Measurements from ENCODE around the gene TNKS2. TPM values are rescaled to one million over a fixed set of nuclear protein-coding genes. Genes with fewer than 3 reads are reported as not detected.

TNKS2 gene
- total RNA-seq, 2 experiments from 2014 or later, result 47.8 to 50.4 TPM

DNA sequence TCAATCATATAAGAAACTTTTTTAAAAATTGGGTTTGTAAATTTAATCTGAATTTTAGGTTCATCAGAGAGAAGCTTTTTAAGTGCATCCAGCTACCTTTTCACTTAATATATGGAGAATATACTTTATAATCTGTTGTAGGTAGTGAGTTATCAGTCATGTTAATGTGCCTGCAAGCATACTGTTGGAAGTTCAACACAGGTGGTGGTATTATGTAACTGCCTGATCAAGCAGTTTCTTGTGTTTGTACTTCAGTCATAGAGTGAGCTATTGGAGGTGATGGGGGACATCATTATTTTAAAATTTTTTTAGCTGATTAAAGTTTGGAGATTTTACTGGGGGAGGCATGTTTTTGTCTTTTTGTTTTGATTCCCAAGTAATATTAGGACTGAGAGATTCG lies 2.5 kb downstream of the TNKS2 start:
- DNase-seq (peak in 1 of 14 experiments; percentile 13), ATAC-seq (ENCODE audit: poor library complexity) (no peak)

DNA sequence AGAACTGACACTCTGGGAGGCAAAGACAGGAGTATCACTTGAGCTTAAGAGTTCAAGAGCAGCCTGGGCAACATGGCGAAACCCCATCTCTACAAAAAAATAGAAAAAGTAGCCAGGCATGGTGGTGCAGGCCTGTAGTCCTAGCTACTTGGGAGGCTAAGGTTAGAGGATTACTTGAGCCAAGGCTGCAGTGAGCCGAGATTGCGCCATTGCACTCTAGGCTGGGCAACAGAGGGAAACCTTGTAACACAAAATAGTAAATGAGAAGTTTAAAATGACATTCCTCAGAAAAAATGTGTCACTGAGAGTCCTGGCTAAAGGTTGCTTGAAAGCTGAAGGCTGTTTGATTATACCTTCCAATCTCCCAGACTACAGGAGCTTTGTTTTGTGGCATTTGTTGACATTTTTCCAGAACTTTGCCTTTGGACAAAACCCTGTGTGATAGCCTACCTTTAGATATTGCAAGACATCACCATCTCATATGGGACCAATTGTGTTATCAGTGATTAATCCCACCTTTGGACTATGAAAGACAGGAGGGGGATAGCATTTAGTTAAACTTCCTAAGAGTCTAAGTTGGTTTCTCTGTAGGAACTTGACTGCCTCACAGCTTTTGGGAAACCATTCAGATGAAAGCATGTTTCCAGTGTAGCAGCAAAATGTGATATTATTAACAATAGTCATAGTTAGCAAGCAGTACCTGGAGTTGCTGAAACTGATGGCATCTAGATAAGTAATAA lies 5.3 kb downstream of the TNKS2 start:
- DNase-seq (no peak), ATAC-seq (ENCODE audit: poor library complexity) (no peak)
- ChIA-PET CTCF (no interaction called here), POLR2A (interaction anchor here (1.4 kb wide), 1 partner anchor 9 kb away, joined by 3 read pairs; no protein-coding TSS in a partner anchor)
- peaks cover 18% of the 10 kb centered on the region for H3K4me1 ChIP-seq (ENCODE audit: insufficient read depth, low read length)
- H3K27me3 Mint-ChIP-seq, result no peaks in the 10 kb centered on the region
- H3K4me3 Mint-ChIP-seq, result no peak overlapping the region
- peaks cover 87% of the 10 kb centered on the region for H3K4me1 Mint-ChIP-seq (ENCODE audit: low read depth)
- intact Hi-C loops (cut with DNase I, micrococcal nuclease), result loop anchor here in 1 of 2 experiments (5.0 kb wide), 1 partner anchor 641 kb away; no protein-coding TSS in a partner anchor
- H3K27ac Mint-ChIP-seq, result peak overlapping the region; percentile 13
- no peaks in the 10 kb centered on the region for H3K9me3 Mint-ChIP-seq
- H3K36me3 Mint-ChIP-seq (ENCODE audit: low read depth), result peaks cover 80% of the 10 kb centered on the region
- H3K4me3 ChIP-seq (ENCODE audit: low read length), result no peak overlapping the region
- no peaks in the 10 kb centered on the region for H3K27me3 ChIP-seq (ENCODE audit: control insufficient read depth in 1 of 2, insufficient read depth in 2 of 2, low read length in 2 of 2)
- H3K9me3 ChIP-seq (ENCODE audit: control insufficient read depth in 1 of 2, insufficient read depth in 1 of 2, low read length in 2 of 2), result no peaks in the 10 kb centered on the region
- TF ChIP-seq, protein P1, sequence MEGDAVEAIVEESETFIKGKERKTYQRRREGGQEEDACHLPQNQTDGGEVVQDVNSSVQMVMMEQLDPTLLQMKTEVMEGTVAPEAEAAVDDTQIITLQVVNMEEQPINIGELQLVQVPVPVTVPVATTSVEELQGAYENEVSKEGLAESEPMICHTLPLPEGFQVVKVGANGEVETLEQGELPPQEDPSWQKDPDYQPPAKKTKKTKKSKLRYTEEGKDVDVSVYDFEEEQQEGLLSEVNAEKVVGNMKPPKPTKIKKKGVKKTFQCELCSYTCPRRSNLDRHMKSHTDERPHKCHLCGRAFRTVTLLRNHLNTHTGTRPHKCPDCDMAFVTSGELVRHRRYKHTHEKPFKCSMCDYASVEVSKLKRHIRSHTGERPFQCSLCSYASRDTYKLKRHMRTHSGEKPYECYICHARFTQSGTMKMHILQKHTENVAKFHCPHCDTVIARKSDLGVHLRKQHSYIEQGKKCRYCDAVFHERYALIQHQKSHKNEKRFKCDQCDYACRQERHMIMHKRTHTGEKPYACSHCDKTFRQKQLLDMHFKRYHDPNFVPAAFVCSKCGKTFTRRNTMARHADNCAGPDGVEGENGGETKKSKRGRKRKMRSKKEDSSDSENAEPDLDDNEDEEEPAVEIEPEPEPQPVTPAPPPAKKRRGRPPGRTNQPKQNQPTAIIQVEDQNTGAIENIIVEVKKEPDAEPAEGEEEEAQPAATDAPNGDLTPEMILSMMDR (IDR thresholded peaks at IDR 0.05), result no peak
- peaks cover 31% of the 10 kb centered on the region for H3K36me3 ChIP-seq (ENCODE audit: insufficient read depth, low read length)
- no peak overlapping the region for H3K27ac ChIP-seq (ENCODE audit: low read depth in 1 of 2, low read length in 2 of 2)

More for the DNA sequence above, 2.5 kb downstream of the TNKS2 start:
- POLR2A ChIA-PET, result no interaction called here
- Mint-ChIP-seq H3K27ac (peak overlapping the region; percentile 97), H3K36me3 (ENCODE audit: low read depth) (peaks cover 68% of the 10 kb centered on the region), H3K9me3 (no peaks in the 10 kb centered on the region), H3K4me1 (ENCODE audit: low read depth) (peaks cover 95% of the 10 kb centered on the region), H3K27me3 (no peaks in the 10 kb centered on the region), H3K4me3 (peak overlapping the region; percentile 98)
- peaks cover 26% of the 10 kb centered on the region for H3K4me1 ChIP-seq (ENCODE audit: insufficient read depth, low read length)
- no peaks in the 10 kb centered on the region for H3K9me3 ChIP-seq (ENCODE audit: control insufficient read depth in 1 of 2, insufficient read depth in 1 of 2, low read length in 2 of 2)
- H3K4me3 ChIP-seq (ENCODE audit: low read length), result no peak overlapping the region
- H3K27ac ChIP-seq (ENCODE audit: low read depth in 1 of 2, low read length in 2 of 2), result no peak overlapping the region
- intact Hi-C loops (cut with DNase I, micrococcal nuclease), result loop anchor here in 1 of 2 experiments (5.0 kb wide), 1 partner anchor 638 kb away; no protein-coding TSS in a partner anchor
- TF ChIP-seq, protein P1 (IDR thresholded peaks at IDR 0.05), result no peak
- peaks cover 26% of the 10 kb centered on the region for H3K36me3 ChIP-seq (ENCODE audit: insufficient read depth, low read length)
- H3K27me3 ChIP-seq (ENCODE audit: control insufficient read depth in 1 of 2, insufficient read depth in 2 of 2, low read length in 2 of 2), result no peaks in the 10 kb centered on the region
- CTCF ChIA-PET, result no interaction called here

DNA sequence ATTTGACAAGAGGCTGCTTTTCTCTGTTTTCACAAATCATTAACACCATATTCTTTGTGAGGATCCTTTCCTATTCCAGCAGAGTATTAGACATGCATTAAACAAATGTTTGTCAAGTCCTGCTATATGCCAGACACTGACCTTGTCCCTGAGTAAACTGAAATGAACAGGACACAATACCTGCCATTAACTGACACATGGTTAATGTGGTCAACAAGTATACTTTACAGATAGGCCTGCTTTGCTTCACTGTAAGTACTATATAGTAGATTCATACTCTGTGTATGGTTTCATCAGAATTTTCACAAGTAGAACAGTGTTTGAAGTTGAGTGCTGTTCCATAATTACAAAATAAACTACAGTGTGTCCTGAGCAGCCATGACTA lies 5.9 kb downstream of the TNKS2 start:
- H3K9me3 Mint-ChIP-seq, result no peaks in the 10 kb centered on the region
- Histone ChIP-seq H3K27ac (ENCODE audit: low read depth in 1 of 2, low read length in 2 of 2) (no peak overlapping the region), H3K27me3 (ENCODE audit: control insufficient read depth in 1 of 2, insufficient read depth in 2 of 2, low read length in 2 of 2) (no peaks in the 10 kb centered on the region), H3K36me3 (ENCODE audit: insufficient read depth, low read length) (peaks cover 31% of the 10 kb centered on the region), H3K4me3 (ENCODE audit: low read length) (no peak overlapping the region), H3K4me1 (ENCODE audit: insufficient read depth, low read length) (peaks cover 15% of the 10 kb centered on the region), H3K9me3 (ENCODE audit: control insufficient read depth in 1 of 2, insufficient read depth in 1 of 2, low read length in 2 of 2) (no peaks in the 10 kb centered on the region)
- peaks cover 87% of the 10 kb centered on the region for H3K4me1 Mint-ChIP-seq (ENCODE audit: low read depth)
- H3K36me3 Mint-ChIP-seq (ENCODE audit: low read depth), result peaks cover 79% of the 10 kb centered on the region
- DNase-seq, result no peak
- no peak for ATAC-seq (ENCODE audit: poor library complexity)
- TF ChIP-seq, protein P1 (IDR thresholded peaks at IDR 0.05), result no peak
- no peaks in the 10 kb centered on the region for H3K27me3 Mint-ChIP-seq
- peak overlapping the region; percentile 13 for H3K27ac Mint-ChIP-seq
- intact Hi-C loops (cut with DNase I, micrococcal nuclease), result loop anchor here in 1 of 2 experiments (5.0 kb wide), 1 partner anchor 642 kb away; no protein-coding TSS in a partner anchor
- ChIA-PET POLR2A (interaction anchor here (1.3 kb wide), 1 partner anchor 10 kb away, joined by 3 read pairs; no protein-coding TSS in a partner anchor), CTCF (no interaction called here)
- no peak overlapping the region for H3K4me3 Mint-ChIP-seq
